Measurements from ENCODE around the gene ATP2B1. TPM values are rescaled to one million over a fixed set of nuclear protein-coding genes. Genes with fewer than 3 reads are reported as not detected.

The ATP2B1 gene
- total and polyA plus RNA-seq, 2 donors (not counting 1 experiment from before 2014, with no cell fraction given), result 26.1 to 238 TPM

GRCh38 chr12:89576572-89577220, 131.9 kb downstream of the ATP2B1 start:
- no peak for ATAC-seq (ENCODE audit: low read depth)
- H2AFZ ChIP-seq (ENCODE audit: insufficient read depth, low read depth, low read length, poor library complexity, severe bottlenecking), result no peak overlapping the region
- DNase-seq, result no peak
- no peaks in the 10 kb centered on the region for H3K9me3 ChIP-seq (ENCODE audit: control extremely low read depth in 1 of 3, control insufficient read depth in 2 of 3, insufficient read depth in 1 of 3, low read length in 2 of 3)
- H3K79me2 ChIP-seq (ENCODE audit: control insufficient read depth, insufficient read depth, low read length), result no peaks in the 10 kb centered on the region
- Mint-ChIP-seq H3K4me1 (peaks cover 8% of the 10 kb centered on the region), H3K27me3 (no peaks in the 10 kb centered on the region), H3K9me3 (ENCODE audit: insufficient read depth) (no peaks in the 10 kb centered on the region), H3K27ac (no peak overlapping the region), H3K4me3 (no peak overlapping the region)
- ChIA-PET CTCF (interaction anchor here (1.0 kb wide), 1 partner anchor 526 kb away, joined by 5 read pairs; no protein-coding TSS in a partner anchor), POLR2A (no interaction called here)
- no peak overlapping the region for H3K9ac ChIP-seq (ENCODE audit: low read length)
- no peak overlapping the region for H3K27ac ChIP-seq (ENCODE audit: low read length in 2 of 2)
- H4K20me1 ChIP-seq (ENCODE audit: control insufficient read depth, insufficient read depth, low read length, poor library complexity, severe bottlenecking), result no peaks in the 10 kb centered on the region
- H3K4me2 ChIP-seq (replicated peaks; ENCODE audit: low read depth, low read length, poor library complexity, severe bottlenecking), result no peak overlapping the region
- 100% methylated on average over 1 of the region's 1 CpG for WGBS (ENCODE audit: insufficient coverage)
- intact Hi-C loops (cut with micrococcal nuclease), result no loop called here
- TF ChIP-seq CTCF (IDR thresholded peaks at IDR 0.05) (no peak), EZH2 (IDR thresholded peaks at IDR 0.05; ENCODE audit: borderline replicate concordance, insufficient read depth, low read depth, low read length, poor library complexity, severe bottlenecking) (no peak)
- peaks cover 0 to 4% of the 10 kb centered on the region in 2 donors for H3K4me1 ChIP-seq (ENCODE audit: control insufficient read depth in 2 of 2, insufficient read depth in 2 of 2, low read length in 2 of 2)
- no peak overlapping the region for H3K4me3 ChIP-seq (ENCODE audit: control extremely low read depth in 1 of 5, extremely low read depth in 1 of 5, insufficient read depth in 1 of 5, low read depth in 2 of 5, low read length in 4 of 5)
- H3K36me3 ChIP-seq (replicated peaks in 1 of 2; ENCODE audit: control extremely low read depth in 1 of 2, control insufficient read depth in 1 of 2, extremely low read depth in 1 of 2, insufficient read depth in 2 of 2, low read length in 1 of 2), result no peaks in the 10 kb centered on the region
- no peaks in the 10 kb centered on the region for H3K27me3 ChIP-seq (replicated peaks in 1 of 4; ENCODE audit: control extremely low read depth in 1 of 4, control insufficient read depth in 3 of 4, insufficient read depth in 4 of 4, low read length in 3 of 4)

- ATAC-seq (ENCODE audit: low read depth) (no peak), DNase-seq (no peak)
- peaks cover 8% of the 10 kb centered on the region for H3K4me1 Mint-ChIP-seq
- H3K9me3 Mint-ChIP-seq (ENCODE audit: insufficient read depth), result no peaks in the 10 kb centered on the region
- Histone ChIP-seq H4K20me1 (ENCODE audit: control insufficient read depth, insufficient read depth, low read length, poor library complexity, severe bottlenecking) (no peaks in the 10 kb centered on the region), H3K4me3 (ENCODE audit: control extremely low read depth in 1 of 5, extremely low read depth in 1 of 5, insufficient read depth in 1 of 5, low read depth in 2 of 5, low read length in 4 of 5) (no peak overlapping the region), H3K9ac (ENCODE audit: low read length) (no peak overlapping the region), H3K4me1 (ENCODE audit: control insufficient read depth in 2 of 2, insufficient read depth in 2 of 2, low read length in 2 of 2) (peaks cover 0 to 4% of the 10 kb centered on the region in 2 donors), H3K4me2 (replicated peaks; ENCODE audit: low read depth, low read length, poor library complexity, severe bottlenecking) (no peak overlapping the region), H3K79me2 (ENCODE audit: control insufficient read depth, insufficient read depth, low read length) (no peaks in the 10 kb centered on the region), H3K9me3 (ENCODE audit: control extremely low read depth in 1 of 3, control insufficient read depth in 2 of 3, insufficient read depth in 1 of 3, low read length in 2 of 3) (no peaks in the 10 kb centered on the region), H2AFZ (ENCODE audit: insufficient read depth, low read depth, low read length, poor library complexity, severe bottlenecking) (no peak overlapping the region), H3K36me3 (replicated peaks in 1 of 2; ENCODE audit: control extremely low read depth in 1 of 2, control insufficient read depth in 1 of 2, extremely low read depth in 1 of 2, insufficient read depth in 2 of 2, low read length in 1 of 2) (no peaks in the 10 kb centered on the region), H3K27me3 (replicated peaks in 1 of 4; ENCODE audit: control extremely low read depth in 1 of 4, control insufficient read depth in 3 of 4, insufficient read depth in 4 of 4, low read length in 3 of 4) (no peaks in the 10 kb centered on the region), H3K27ac (ENCODE audit: low read length in 2 of 2) (no peak overlapping the region)
- no CpG with 5 or more reads among the region's 1 CpG for WGBS (ENCODE audit: insufficient coverage)
- ChIA-PET POLR2A (no interaction called here), CTCF (interaction anchor here (0.6 kb wide), 1 partner anchor 1335 kb away, joined by 3 read pairs; no protein-coding TSS in a partner anchor)
- no peaks in the 10 kb centered on the region for H3K27me3 Mint-ChIP-seq
- H3K4me3 Mint-ChIP-seq, result no peak overlapping the region
- intact Hi-C loops (cut with micrococcal nuclease), result no loop called here
- no peak for TF ChIP-seq CTCF (IDR thresholded peaks at IDR 0.05)
- TF ChIP-seq EZH2 (IDR thresholded peaks at IDR 0.05; ENCODE audit: borderline replicate concordance, insufficient read depth, low read depth, low read length, poor library complexity, severe bottlenecking), result no peak
- H3K27ac Mint-ChIP-seq, result no peak overlapping the region
Measured at GRCh38 chr12:89575374-89575773, 133.3 kb downstream of the ATP2B1 start.
